ENCODE measurements around the gene SPACA4. TPM values are rescaled to one million over a fixed set of nuclear protein-coding genes. Genes with fewer than 3 reads are reported as not detected.

The SPACA4 gene
- total RNA-seq, 1 donor from 2014 or later: not detected

DNA sequence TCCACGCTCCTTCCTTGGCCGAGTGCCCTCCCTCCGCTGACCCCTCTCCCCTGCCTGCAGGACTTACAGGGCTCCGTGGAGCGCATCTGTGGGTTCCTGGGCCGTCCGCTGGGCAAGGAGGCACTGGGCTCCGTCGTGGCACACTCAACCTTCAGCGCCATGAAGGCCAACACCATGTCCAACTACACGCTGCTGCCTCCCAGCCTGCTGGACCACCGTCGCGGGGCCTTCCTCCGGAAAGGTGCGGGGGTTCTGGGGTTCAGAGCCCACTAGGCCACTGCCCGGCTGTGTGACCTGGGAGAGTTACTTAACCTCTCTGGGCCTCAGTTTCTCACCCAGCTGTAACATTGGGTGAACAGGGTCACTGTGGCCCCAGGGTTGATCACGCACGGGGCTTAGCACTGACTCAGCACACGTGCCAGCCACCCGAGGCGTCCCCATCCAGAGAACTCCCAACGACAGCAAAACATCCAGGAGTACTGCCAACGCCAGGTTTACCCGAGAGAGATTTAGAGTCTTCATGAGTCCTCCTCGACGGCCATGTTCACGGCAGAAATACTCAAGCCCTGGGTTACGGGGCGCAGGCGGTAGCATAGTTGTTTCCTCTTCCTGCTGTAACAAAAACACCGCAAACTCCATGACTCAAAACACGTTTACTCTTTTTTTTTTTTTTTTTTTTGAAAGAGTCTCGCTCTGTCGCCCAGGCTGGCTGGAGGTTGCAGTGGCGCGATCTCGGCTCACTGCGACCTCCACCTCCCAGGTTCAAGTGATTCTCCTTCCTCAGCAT lies 9.7 kb upstream of the SPACA4 start:
- peak; percentile 35 to 43 for DNase-seq (ENCODE audit: low read depth in 2 of 2)

- DNase-seq (ENCODE audit: low read depth in 2 of 2): no peak
These were observed 7.4 kb upstream of the SPACA4 start for GRCh38 chr19:48598996-48599700.

- no peak for DNase-seq (ENCODE audit: low read depth in 2 of 2)
These were observed 5.7 kb upstream of the SPACA4 start for GRCh38 chr19:48600679-48601417.

DNA sequence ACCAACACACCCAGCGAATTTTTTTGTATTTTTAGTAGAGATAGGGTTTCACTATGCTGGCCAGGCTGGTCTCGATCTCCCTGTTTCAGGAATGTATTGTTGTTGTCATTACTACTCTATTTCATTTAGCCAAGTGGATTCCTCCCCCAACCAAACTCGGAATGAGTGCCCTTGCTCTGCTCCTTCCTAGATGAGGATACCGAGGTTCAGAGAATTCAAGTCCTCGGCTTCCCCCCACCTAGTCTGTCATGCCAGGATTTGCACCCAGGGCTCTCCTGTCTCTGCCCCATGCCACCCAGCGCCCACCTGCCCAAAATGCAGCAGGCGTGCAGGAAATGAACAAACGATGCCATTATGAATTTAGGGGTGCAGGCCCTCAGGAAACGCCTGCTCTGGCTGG lies 3.5 kb upstream of the SPACA4 start:
- no peak for DNase-seq (ENCODE audit: low read depth in 2 of 2)

- DNase-seq (ENCODE audit: low read depth in 2 of 2): no peak
These were observed 3.1 kb upstream of the SPACA4 start for GRCh38 chr19:48603449-48603848.

DNA sequence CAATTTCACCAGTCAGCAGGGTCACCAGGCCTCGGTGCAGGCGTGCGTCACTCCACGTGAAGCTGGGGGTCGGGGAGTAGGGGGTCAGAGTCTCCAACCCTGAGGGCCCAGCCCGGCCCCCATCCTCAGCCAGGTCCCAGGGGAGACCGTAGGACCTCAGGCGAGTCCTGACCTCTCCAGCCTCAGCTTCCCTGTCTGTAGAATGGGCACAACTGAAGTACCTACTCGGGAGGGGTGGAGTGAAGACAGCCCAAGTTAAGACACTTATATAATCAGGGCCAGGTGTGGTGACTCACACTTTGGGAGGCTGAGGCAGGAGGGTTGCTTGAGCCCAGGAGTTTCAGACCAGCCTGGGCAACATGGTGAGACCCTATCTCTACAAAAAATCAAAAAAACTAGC lies 2.7 kb upstream of the SPACA4 start:
- no peak for DNase-seq (ENCODE audit: low read depth in 2 of 2)

DNA sequence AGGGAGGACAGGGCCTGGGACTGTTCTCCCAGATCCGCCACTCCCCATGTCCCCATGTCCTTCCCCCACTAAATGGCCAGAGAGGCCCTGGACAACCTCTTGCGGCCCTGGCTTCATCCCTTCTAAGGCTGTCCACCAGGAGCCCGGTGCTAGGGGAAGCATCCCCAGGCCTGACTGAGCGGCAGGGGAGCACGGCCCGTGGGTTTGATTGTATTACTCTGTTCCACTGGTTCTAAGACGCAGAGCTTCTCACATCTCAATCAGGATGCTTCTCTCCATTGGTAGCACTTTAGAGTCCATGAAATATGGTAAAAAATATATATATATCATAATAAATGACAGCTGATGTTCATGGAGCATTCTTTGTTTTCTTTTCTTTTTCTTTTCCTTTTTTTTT lies 815 bp downstream of the SPACA4 start:
- DNase-seq (ENCODE audit: low read depth in 2 of 2): no peak

DNA sequence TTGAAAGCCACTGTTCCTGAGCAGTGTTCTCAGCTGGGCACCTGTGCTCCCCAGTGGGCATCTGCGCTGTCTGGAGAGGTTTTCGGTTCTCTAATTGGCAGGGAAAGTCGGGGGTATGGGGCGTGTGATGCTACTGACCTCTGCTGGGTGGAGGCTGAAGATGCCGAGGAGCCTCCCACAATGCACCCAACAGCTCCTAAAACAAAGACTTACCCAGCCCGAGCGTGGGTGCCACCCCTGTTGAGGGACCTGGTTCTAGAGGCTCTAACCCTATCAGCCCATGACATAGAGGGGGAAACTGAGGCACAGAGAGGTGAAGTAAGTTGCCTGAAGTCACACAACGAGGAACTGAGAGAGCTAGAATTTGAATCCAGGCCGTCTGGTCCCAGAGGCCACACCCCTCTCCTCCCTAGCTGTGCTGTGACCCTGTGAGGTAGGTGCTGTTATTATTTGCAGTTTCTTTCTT lies 2.3 kb downstream of the SPACA4 start:
- peak; percentile 41 to 53 for DNase-seq (ENCODE audit: low read depth in 2 of 2)

DNA sequence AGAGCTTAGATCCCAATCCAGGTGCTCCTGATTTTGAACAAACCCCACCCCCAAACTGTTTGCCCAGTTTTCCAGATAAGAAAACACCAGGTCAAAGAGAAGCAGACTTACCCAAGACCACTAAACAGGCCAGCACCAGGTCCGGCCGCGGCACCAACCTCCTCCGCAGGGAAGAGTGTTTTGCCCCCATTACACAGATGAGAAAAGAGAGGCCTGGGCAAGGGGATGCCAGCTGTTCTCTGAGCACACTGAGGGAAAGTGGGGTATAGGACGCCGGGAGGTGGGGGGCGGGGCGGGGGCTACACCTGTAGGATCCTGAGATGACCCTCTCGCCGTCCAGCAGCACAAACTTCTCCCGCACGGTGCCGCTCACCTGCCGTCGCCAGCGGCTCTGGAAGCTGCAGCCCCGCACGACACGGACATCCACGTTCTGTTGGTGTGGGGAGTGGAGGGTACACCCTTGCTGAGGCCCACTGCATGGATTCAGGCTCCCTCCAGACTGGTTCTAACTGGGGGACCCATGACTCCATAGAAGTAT lies 3.1 kb downstream of the SPACA4 start:
- DNase-seq (ENCODE audit: low read depth in 2 of 2): no peak

GRCh38 chr19:48611872-48612271 lies 5.3 kb downstream of the SPACA4 start:
- no peak for DNase-seq (ENCODE audit: low read depth in 2 of 2)

DNA sequence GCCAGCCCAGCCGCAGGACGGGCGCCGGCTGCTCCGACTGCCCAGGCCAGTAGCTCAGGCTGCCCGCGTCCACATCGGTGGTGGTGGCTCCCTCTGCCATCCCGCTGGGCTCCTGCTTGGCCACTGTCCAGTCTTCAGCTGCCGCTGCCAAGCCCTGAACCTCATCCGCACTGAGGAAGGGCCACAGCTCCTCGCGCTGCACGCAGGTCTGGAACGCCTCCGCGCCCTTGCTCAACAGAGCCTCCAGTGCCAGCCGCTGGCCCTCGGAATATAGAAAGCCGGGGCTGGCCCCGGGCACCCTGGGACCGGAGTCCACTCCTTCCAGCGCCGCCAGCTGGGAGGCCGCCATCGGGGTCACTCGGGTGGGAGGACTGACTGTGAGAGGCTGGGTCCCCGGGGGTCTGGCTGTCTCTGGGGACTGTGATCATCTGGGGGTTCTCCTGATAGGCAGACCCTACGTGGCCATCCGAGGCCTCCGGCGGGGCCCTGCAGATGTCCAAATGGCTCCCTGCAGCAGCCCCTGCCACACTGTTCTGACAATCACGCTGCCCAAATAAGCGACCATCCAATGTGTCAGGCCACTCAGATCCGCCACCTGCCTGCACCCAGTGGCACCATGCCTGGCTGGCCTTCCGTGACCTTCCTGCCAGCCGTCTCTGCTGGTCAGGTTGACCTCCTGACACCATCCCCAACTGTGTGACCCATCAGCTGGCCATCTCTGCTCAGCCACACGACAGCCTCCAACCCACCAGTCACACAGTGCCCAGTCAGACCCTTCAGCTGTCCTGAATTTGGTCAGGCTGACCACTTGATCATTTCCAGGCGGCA lies 6.7 kb downstream of the SPACA4 start:
- DNase-seq (ENCODE audit: low read depth in 2 of 2): no peak

- no peak for DNase-seq (ENCODE audit: low read depth in 2 of 2)
These were observed 7.4 kb downstream of the SPACA4 start for GRCh38 chr19:48613852-48614435.

- no peak for DNase-seq (ENCODE audit: low read depth in 2 of 2)
These were observed 8.1 kb downstream of the SPACA4 start, which contains the start of gene FAM83E for GRCh38 chr19:48614436-48615230. TSS of gene FAM83E (minus strand) at chr19:48615076. CDS start at chr19:48613372, 1,704 bp downstream.

- no peak for DNase-seq (ENCODE audit: low read depth in 2 of 2)
These were observed 8.9 kb downstream of the SPACA4 start for GRCh38 chr19:48615231-48616040.

DNA sequence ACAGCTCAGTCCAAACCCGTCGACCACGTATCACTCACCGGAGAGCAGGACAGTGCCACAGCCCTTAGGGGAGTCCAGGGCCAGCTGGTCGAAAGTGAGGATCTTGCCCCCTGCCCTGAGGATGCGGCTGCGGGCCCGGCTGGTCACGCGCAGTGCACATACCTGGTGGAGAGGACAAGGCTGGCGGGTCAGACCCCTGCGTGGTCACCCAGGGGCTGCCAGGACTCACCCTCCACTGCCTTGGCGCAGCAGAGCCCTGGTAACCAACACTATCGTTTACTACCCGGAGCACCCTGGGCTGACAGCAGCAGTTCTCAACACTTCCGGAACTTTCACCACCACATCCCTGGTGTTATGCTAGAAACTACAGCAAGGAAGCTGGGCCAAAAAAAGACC lies 9.5 kb downstream of the SPACA4 start:
- DNase-seq (ENCODE audit: low read depth in 2 of 2): no peak

DNA sequence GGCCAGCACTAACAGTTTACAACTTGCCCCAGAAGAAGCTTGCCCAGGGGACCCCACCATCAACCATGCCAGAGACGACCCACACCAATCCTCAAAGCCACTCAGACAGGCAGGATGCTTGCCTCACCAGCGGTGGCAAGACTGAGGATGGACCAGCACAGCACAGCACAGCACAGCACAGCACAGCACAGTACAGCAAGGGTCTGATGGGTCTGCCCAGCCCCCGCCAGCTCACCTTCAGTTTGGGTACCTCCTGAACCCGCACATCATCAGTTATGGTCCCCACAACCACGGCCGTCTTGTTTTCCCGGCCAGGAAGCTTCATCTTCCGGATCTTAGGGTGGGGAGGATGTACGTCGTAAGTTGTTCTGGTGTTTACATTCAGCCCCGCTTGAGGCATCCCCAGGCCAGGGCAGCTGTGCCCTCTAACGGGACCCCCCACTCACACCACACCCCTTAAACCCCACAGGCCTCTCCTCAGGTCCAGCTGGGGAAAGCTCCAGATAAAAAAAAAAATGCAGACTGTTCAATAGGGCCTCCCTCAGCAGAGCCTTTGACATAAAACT lies 10.0 kb downstream of the SPACA4 start:
- peak in 1 of 2 donors; percentile 52 for DNase-seq (ENCODE audit: low read depth in 2 of 2)

DNA sequence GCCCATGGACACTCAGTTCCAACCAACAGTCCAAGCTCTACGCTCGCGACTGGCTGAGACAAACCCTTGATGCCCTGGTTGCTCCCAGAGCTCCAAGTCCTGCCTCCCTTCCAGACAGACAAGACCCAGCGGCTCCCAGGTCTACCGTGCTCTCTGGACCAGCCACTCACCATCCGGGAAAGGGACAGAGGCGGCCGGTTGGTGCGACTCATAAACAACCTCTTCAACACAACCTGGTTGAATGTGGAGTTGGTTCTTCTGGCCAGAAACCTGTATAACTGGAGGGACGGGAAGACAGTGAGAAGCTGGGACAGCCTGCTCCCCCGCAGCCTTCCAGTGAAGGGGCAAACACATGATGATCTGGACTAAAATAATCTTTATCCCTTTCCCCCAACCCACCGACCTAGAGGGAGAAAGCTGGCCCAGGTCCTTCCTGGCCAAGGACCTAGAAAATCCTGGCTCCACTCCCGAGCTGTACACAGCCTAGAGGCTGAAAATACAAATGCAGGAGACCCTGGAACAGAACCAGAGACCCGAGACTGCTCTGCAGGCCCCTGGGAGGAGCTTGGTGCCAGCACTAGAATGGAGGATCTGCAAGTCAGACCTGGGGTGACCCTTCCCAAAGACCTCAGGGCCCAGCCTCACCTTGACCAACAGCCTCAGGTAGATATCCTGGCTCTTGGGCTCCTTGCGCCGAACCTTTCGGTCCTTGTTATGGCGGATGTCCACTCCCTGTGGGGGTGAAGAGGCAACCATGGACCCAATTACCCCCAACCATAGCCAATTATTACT lies 10.8 kb downstream of the SPACA4 start:
- DNase-seq (ENCODE audit: low read depth in 2 of 2): peak; percentile 26 to 30
